GM11168 (cell line): ENCODE data around the gene SCCPDH.

ENCODE experiments used
- in situ Hi-C: fragments of 300-500 bp; cut with MboI; formaldehyde crosslinking; loops from one replicate; pipeline ENCODE4 v1.12.0; 2022; ENCODE audit warnings: low sequenced_read_pairs; ENCODE audit not compliant: unreplicated experiment

SCCPDH gene

DNA sequence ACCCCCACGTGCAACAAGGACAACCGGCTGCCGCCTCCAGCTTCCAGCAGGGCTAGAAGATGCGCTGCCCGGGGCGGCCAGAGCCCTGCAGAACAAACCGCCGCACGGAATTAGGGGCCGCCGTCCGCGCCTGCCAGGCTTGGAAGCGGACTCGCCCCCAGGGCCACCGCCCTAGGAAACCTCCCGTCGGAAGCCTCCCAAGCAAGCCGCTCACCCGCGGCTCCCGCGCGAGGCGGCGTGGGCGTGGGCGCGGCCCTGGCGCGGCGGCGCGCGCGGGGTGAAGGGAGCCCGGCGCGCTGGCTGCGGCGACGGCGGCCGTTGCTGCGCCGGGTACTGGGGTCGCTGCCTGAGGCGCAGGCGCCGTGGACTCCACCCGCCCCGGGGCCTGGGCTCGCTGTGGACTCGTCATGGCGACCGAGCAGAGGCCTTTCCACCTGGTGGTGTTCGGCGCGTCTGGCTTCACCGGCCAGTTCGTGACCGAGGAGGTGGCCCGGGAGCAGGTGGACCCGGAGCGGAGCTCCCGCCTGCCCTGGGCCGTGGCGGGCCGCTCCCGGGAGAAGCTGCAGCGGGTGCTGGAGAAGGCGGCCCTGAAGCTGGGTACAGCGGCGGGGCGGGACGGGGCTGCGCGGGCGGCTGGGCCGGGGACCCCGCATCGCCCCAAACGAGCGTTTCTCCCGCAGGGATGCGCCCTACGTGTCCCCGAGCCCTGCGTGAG, at the start of gene SCCPDH:
TSS of gene SCCPDH (plus strand) at position 394 of the 715 bp plus-strand sequence. CDS start at position 408, 14 bp downstream.
- in situ Hi-C loops: no loop called here

- in situ Hi-C loops: no loop called here
Measured at GRCh38 chr1:246677842-246678241, 46.4 kb upstream of the SCCPDH start.

- in situ Hi-C loops: no loop called here
Measured at GRCh38 chr1:246678816-246679793, 45.1 kb upstream of the SCCPDH start.

GRCh38 chr1:246679794-246680177, 44.4 kb upstream of the SCCPDH start:
- in situ Hi-C loops: no loop called here

DNA sequence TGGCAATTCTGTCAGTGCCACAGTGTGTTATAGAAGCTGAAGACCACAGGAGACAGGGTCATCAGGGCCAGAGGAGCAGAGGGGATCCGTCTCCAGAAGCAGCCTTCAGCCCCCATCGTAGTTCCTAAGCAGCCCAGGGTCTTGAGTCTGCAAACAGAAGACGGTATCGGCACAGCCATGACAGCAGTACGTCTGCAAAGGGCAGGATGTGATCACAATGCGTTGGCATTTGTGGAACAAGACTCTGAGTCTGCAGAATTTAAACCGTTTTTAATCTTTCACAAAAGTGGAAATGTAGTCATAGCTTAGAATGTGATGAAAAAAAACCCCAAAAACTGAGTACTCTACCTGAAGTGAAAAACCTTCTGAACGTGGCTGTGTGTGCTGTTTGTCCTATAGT, 44.0 kb upstream of the SCCPDH start:
- in situ Hi-C loops: no loop called here

DNA sequence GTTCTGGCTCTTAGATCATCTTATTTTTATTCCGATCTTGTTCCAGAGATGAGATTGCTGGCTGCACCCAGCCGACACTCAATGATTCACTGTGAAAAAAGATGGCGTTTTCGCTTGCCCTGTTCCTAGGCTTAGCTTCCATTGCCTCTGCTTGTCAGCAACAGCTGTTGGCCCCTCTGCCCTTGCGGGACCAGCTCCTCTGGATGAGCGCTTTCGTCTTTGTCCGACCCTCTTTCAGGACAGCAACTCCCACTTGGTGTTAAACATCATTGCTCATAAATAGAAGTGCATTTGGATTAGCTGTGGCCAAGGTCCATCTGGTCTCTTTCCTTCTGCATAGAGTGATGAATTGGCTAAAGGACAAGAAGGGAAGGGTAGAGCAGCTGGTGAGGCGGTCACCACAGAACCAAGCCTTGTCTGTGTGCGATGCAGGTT, 43.5 kb upstream of the SCCPDH start:
- in situ Hi-C loops: no loop called here

DNA sequence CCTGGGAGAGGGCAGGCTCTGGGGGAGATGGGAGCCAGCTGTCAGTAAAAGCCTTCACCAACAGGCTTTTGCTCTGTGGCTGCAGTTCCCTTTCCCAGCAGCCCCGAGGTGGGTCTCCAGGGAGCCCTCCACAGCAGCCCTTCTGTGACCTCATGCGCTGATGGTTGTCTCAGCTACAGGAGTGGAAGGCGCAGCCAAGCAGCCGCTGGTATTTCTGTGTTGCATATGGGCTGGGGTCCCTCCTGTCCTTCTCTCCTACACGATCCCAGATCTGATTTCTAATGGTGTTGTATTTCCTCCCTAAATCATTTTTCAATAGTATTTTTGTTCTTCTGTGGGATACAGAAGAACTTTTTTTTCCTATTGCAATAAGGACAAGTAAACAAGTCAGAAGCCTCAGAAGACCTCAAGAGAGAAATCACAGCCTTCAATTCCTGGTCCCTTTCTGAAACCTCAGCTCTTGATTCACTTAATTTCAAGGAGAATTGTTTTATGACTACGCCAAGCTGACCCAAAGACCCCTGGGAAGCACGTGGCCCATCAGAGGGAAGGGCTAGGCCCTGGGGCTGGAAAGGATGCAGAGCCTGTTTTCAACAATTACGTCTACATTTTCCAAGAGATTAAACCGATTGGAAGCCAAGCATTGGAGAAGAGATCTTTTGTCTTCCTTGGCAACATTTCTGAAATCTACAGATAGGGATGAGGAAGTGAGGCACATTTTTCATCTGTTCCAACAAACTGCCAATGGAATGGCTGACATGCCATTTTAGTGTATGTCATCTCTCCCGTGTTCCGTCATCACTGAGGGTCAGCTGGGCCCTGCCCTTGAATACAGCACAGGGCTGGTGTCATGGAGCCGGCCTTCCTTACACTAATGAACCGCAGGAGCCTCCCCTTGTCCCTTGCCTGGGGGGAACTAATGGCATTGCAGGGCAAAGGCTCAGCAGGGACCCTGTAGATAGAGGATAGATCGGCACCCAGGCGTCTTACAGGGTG, 42.0 kb upstream of the SCCPDH start:
- in situ Hi-C loops: no loop called here

- in situ Hi-C loops: no loop called here
Measured at GRCh38 chr1:246683521-246683920, 40.7 kb upstream of the SCCPDH start.

DNA sequence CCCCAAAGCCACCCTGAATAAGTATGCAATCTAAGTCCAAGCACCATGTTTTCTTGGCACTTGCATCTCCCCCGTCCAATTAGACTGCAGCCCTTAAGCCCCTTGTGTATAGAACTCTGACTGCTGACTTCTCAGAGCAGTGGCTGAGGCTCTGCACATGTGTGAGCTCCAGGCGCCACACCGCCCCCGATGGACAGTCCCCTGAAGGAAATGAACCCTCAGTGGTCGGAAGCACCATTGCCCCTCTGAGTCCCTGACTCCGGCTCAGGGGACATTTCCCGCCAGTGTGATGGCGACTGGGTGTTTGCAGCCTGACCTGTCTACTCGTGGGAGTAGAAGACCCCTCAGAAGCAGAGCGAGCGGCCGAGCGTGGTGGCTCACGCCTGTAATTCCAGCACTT, 37.2 kb upstream of the SCCPDH start:
- in situ Hi-C loops: no loop called here

DNA sequence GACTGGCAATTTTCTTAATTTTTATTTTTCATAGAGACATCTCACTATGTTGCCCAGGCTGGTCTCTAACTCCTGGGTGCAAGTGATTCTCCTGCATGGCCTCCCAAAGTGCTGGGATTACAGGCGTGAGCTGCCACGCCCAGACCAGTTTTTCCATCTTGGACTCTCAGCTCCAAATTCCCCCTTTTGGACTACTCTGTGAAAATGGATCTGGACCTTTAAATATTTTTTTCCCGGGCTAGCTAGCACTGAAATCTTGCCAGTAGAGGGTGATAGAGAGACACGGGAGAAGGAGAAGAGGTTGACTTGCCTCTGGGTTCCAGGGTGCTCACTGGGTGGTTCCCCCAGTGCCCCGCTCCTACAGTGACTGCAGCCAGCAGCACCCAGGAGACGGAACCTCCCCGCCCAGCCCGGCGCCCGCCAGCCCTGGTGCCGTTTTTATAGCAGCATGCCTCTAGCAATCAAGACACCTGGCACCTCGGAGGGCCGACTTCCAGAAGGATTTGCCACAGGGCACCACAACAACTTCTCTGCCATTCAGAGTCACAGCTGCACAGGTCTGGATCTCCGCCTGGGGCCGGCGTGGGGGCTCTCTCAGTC, 34.7 kb upstream of the SCCPDH start:
- in situ Hi-C loops: loop anchor here (10.0 kb wide), 1 partner anchor 195 kb away; no protein-coding TSS in a partner anchor

DNA sequence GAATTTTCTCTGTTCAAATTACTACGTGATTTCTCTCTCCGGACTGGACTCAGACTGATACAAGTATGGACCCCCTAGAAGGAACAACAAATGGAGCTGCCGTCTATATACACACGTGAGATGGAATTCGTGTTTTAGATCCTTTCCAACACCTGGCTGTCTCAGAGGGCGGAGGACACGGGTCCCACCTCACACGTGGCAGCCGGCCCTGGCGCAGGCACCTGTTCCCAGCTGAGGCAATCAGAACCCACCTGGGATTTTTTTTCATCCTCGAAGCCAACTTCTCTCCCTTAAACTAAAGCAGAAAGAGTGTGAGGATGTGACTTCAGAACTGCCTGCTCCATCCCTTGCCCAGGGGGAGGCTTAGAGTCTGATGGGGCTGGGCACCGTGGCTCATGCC, 34.1 kb upstream of the SCCPDH start:
- in situ Hi-C loops: loop anchor here (10.0 kb wide), 1 partner anchor 195 kb away; no protein-coding TSS in a partner anchor

- in situ Hi-C loops: loop anchor here (10.0 kb wide), 1 partner anchor 197 kb away; no protein-coding TSS in a partner anchor
Measured at GRCh38 chr1:246691622-246692495, 32.4 kb upstream of the SCCPDH start.

GRCh38 chr1:246694213-246694895, 29.9 kb upstream of the SCCPDH start:
- in situ Hi-C loops: loop anchor here (10.0 kb wide), 1 partner anchor 200 kb away; no protein-coding TSS in a partner anchor

GRCh38 chr1:246695136-246695535, 29.1 kb upstream of the SCCPDH start:
- in situ Hi-C loops: loop anchor here (10.0 kb wide), 1 partner anchor 200 kb away; no protein-coding TSS in a partner anchor

DNA sequence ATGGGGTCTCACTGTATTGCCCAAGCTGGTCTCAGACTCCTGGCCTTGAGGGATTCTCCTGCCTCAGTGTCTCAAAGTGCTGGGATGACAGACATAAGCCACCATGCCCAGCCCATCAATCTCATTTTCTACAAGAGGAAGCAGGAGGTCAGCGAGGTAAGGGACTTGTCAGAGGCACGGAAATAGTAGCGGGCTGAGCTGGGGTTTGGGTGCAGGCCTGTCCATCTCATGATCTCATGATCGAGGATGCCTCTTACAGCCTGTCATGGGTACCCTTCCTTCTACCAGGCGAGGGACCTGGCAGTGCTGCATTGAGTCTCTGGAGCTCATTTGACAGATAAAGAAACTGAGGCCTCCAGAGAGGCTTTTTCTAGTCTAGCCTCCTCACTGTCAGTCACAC, 28.5 kb upstream of the SCCPDH start:
- in situ Hi-C loops: loop anchor here (10.0 kb wide), 1 partner anchor 201 kb away; no protein-coding TSS in a partner anchor

- in situ Hi-C loops: loop anchor here (10.0 kb wide), 1 partner anchor 204 kb away; no protein-coding TSS in a partner anchor
Measured at GRCh38 chr1:246698466-246699094, 25.6 kb upstream of the SCCPDH start.

GRCh38 chr1:246699095-246699735, 25.0 kb upstream of the SCCPDH start:
- in situ Hi-C loops: loop anchor here (10.0 kb wide), 1 partner anchor 204 kb away; no protein-coding TSS in a partner anchor
